ENCODE measurements around the gene PRKCE. TPM values are rescaled to one million over a fixed set of nuclear protein-coding genes. Genes with fewer than 3 reads are reported as not detected.

Gene PRKCE
- total RNA-seq, 2 experiments from 2014 or later = 17.0 to 42.1 TPM

DNA sequence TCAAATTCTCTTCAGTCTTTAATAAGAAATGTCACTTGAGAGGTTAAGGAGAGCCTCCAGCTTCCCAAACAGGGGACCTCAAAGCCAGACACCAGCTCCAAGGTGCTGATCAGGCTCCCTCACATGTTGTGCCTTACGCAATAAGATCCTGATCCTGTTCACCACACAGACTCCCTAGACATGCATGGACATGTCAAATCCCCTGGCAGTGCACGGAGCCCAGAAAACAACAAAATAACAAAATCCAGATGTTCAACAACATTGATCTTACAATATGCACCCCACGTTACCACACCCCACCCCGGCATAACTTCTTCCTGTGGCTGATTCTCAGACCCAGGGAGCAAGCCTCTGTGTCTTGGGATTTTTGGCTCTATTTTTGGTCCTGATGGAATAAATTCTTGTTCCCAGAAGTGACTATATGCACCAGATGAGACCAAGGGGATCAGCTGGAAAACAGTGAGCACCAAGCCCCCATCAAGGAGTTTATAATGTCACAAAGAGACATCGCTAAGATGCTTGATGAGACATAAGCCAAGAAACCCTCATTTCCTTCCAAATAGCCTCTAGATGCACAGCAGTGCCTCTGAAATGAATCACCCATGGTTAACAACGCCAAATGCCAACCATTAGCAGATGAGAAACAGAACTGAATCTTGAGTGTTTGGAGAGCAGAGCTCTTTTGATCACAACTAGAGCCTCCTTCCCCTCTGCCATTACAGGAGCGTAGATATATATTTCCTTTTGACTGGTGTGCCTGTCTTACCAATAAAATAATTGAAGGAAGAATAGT is 198.2 kb downstream of the PRKCE start:
- H3K9me2 ChIP-seq (ENCODE audit: insufficient read depth, low read length) = no peaks in the 10 kb centered on the region
- no peak overlapping the region for H3K4me2 ChIP-seq (ENCODE audit: low read length)
- no peaks in the 10 kb centered on the region for H3K36me3 ChIP-seq (ENCODE audit: insufficient read depth, low read length)
- no peak overlapping the region for H2AFZ ChIP-seq (ENCODE audit: low read length)
- no peak overlapping the region for H3K27ac ChIP-seq (ENCODE audit: low read depth, low read length, poor library complexity, severe bottlenecking)
- H4K20me1 ChIP-seq (ENCODE audit: insufficient read depth, low read length) = no peaks in the 10 kb centered on the region
- TF ChIP-seq, protein P1, sequence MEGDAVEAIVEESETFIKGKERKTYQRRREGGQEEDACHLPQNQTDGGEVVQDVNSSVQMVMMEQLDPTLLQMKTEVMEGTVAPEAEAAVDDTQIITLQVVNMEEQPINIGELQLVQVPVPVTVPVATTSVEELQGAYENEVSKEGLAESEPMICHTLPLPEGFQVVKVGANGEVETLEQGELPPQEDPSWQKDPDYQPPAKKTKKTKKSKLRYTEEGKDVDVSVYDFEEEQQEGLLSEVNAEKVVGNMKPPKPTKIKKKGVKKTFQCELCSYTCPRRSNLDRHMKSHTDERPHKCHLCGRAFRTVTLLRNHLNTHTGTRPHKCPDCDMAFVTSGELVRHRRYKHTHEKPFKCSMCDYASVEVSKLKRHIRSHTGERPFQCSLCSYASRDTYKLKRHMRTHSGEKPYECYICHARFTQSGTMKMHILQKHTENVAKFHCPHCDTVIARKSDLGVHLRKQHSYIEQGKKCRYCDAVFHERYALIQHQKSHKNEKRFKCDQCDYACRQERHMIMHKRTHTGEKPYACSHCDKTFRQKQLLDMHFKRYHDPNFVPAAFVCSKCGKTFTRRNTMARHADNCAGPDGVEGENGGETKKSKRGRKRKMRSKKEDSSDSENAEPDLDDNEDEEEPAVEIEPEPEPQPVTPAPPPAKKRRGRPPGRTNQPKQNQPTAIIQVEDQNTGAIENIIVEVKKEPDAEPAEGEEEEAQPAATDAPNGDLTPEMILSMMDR (conservative IDR thresholded peaks at IDR 0.05; ENCODE audit: low read length) = no peak
- no peak for TF ChIP-seq EZH2phosphoT487 (IDR thresholded peaks at IDR 0.05; ENCODE audit: borderline replicate concordance, low read depth, low read length)
- ChIA-PET POLR2A (no interaction called here), CTCF (ENCODE audit: unreplicated experiment) (no interaction called here)
- no peaks in the 10 kb centered on the region for H3K79me2 ChIP-seq (ENCODE audit: insufficient read depth, low read depth, low read length)
- H3K4me3 ChIP-seq (ENCODE audit: low read depth, low read length, poor library complexity, severe bottlenecking) = no peak overlapping the region
- no peak for DNase-seq (ENCODE audit: low spot score)
- no peaks in the 10 kb centered on the region for H3K9me3 ChIP-seq (ENCODE audit: low read length)
- H3K4me1 ChIP-seq (ENCODE audit: insufficient read depth, low read length, poor library complexity, severe bottlenecking) = peaks cover 22% of the 10 kb centered on the region
- no TSS peak for BruUV-seq (replicated peaks)
- intact Hi-C loops (cut with micrococcal nuclease; ENCODE audit: unreplicated experiment) = no loop called here

DNA sequence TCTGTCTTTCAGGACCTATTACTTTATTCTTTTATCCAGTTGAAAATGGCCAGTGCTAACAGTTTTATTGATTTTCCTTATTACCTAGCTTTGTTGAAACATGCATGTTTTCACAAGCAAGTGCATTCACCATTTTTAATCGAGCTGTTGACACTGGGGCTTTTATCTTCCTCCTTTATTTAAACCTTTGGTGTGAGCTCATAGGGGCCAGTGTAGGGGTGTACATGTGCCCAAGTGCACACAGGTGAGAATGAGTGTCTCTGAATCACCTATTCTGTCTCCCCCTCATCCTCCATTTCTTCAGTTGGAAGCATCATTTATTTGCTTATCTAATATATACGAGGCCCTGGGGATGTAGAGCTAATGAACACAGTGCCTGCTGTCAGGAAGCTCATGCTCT is 199.1 kb downstream of the PRKCE start:
- POLR2A ChIA-PET = no interaction called here

DNA sequence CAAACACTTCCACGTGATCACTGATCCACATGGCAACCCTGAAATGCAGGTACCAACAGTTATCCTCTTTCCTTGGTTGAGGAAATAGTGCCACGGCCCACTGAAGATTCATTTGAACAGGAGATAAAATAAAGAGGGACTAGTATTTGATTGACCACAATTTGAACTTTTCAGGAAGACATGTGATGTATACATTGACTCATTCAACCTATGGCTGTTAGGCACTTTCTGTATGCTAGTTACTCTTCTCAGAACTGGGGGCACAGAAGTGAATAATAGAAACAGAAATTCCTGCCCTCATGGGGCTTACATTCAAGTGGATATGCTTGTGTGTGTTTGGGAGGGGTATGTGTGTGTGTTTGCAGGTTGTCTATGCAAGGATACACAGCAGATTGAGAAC is 199.6 kb downstream of the PRKCE start:
- no peaks in the 10 kb centered on the region for H3K9me3 ChIP-seq (ENCODE audit: low read length)
- H3K36me3 ChIP-seq (ENCODE audit: insufficient read depth, low read length) = no peaks in the 10 kb centered on the region
- H3K79me2 ChIP-seq (ENCODE audit: insufficient read depth, low read depth, low read length) = no peaks in the 10 kb centered on the region
- TF ChIP-seq EZH2phosphoT487 (IDR thresholded peaks at IDR 0.05; ENCODE audit: borderline replicate concordance, low read depth, low read length) = no peak
- TF ChIP-seq, protein P1 (conservative IDR thresholded peaks at IDR 0.05; ENCODE audit: low read length) = no peak
- H3K27ac ChIP-seq (ENCODE audit: low read depth, low read length, poor library complexity, severe bottlenecking) = no peak overlapping the region
- no peak overlapping the region for H3K4me3 ChIP-seq (ENCODE audit: low read depth, low read length, poor library complexity, severe bottlenecking)
- no peak overlapping the region for H2AFZ ChIP-seq (ENCODE audit: low read length)
- H3K9me2 ChIP-seq (ENCODE audit: insufficient read depth, low read length) = no peaks in the 10 kb centered on the region
- ChIA-PET POLR2A (no interaction called here), CTCF (ENCODE audit: unreplicated experiment) (no interaction called here)
- peaks cover 11% of the 10 kb centered on the region for H3K4me1 ChIP-seq (ENCODE audit: insufficient read depth, low read length, poor library complexity, severe bottlenecking)
- no TSS peak for BruUV-seq (replicated peaks)
- intact Hi-C loops (cut with micrococcal nuclease; ENCODE audit: unreplicated experiment) = no loop called here
- no peaks in the 10 kb centered on the region for H4K20me1 ChIP-seq (ENCODE audit: insufficient read depth, low read length)
- no peak for DNase-seq (ENCODE audit: low spot score)
- no peak overlapping the region for H3K4me2 ChIP-seq (ENCODE audit: low read length)

More for the DNA sequence above, 199.1 kb downstream of the PRKCE start:
- no peak for DNase-seq (ENCODE audit: low spot score)
- H3K4me1 ChIP-seq (ENCODE audit: insufficient read depth, low read length, poor library complexity, severe bottlenecking) = peaks cover 16% of the 10 kb centered on the region
- H3K4me2 ChIP-seq (ENCODE audit: low read length) = no peak overlapping the region
- H3K27ac ChIP-seq (ENCODE audit: low read depth, low read length, poor library complexity, severe bottlenecking) = no peak overlapping the region
- no peak overlapping the region for H2AFZ ChIP-seq (ENCODE audit: low read length)
- intact Hi-C loops (cut with micrococcal nuclease; ENCODE audit: unreplicated experiment) = no loop called here
- no peaks in the 10 kb centered on the region for H3K36me3 ChIP-seq (ENCODE audit: insufficient read depth, low read length)
- H4K20me1 ChIP-seq (ENCODE audit: insufficient read depth, low read length) = no peaks in the 10 kb centered on the region
- H3K9me3 ChIP-seq (ENCODE audit: low read length) = no peaks in the 10 kb centered on the region
- CTCF ChIA-PET (ENCODE audit: unreplicated experiment) = no interaction called here
- H3K4me3 ChIP-seq (ENCODE audit: low read depth, low read length, poor library complexity, severe bottlenecking) = no peak overlapping the region
- no peaks in the 10 kb centered on the region for H3K79me2 ChIP-seq (ENCODE audit: insufficient read depth, low read depth, low read length)
- no peaks in the 10 kb centered on the region for H3K9me2 ChIP-seq (ENCODE audit: insufficient read depth, low read length)
- TF ChIP-seq EZH2phosphoT487 (IDR thresholded peaks at IDR 0.05; ENCODE audit: borderline replicate concordance, low read depth, low read length) = no peak
- TF ChIP-seq, protein P1 (conservative IDR thresholded peaks at IDR 0.05; ENCODE audit: low read length) = no peak
- BruUV-seq (replicated peaks) = no TSS peak

All from OCI-LY7 (cell line).